GM12878 (cell line): ENCODE measurements around the gene TPSB2. TPM values are rescaled to one million over a fixed set of nuclear protein-coding genes. Genes with fewer than 3 reads are reported as not detected.

Experiments
- ATAC-seq: fragments of 200-7000 bp; cut with Tn5 transposase; 3 replicates; pipeline ENCODE4 v1.9.1; 2020; ENCODE audit warnings: mild to moderate bottlenecking, moderate library complexity
- BruUV-seq: library from RNA; stranded (reverse); fragments of 400-500 nt; replicated peaks from 2 replicates; lab custom pipeline; 2021; lab: Mats Ljungman, UMichigan
- CTCF ChIA-PET: fragments of 300-600 bp; sonication (Branson Sonifier 250); formaldehyde crosslinking; extraction: SDS; loops from one replicate; lab custom pipeline; 2021; ENCODE audit warnings: inconsistent platforms; lab: Yijun Ruan, JAX
- POLR2A ChIA-PET: fragments of 350-600 bp; formaldehyde crosslinking; extraction: SDS; loops from one replicate; lab custom pipeline; 2021; ENCODE audit warnings: inconsistent platforms; lab: Charles Lee
- RAD21 ChIA-PET: fragments of 300-600 bp; sonication (Branson Sonifier 250); formaldehyde crosslinking; loops from one replicate; lab custom pipeline; 2023; ENCODE audit warnings: antibody characterized with exemption; ENCODE audit not compliant: unreplicated experiment; lab: Charles Lee
- SMC1A ChIA-PET: fragments of 300-600 bp; sonication (Branson Sonifier 250); formaldehyde crosslinking; loops from one replicate; lab custom pipeline; 2023; ENCODE audit not compliant: unreplicated experiment, uncharacterized antibody; lab: Charles Lee
- DNase-seq: peaks from one replicate; pipeline ENCODE4 v3.0.0-alpha.2; 2011; ENCODE audit warnings: low read depth, low spot score
- FAIRE-seq: peaks from 3 replicates; lab custom pipeline; 2011; peaks lifted over from hg19 to GRCh38; lab: Jason Lieb, UNC
- H2AFZ ChIP-seq: 2 replicates; pipeline ENCODE4 v1.6.0; 2011; ENCODE audit warnings: low read depth, low read length, control low read depth; ENCODE audit not compliant: control insufficient read depth
- H3K27ac ChIP-seq: 2 replicates; pipeline ENCODE4 v1.5.1; 2011; ENCODE audit warnings: control low read depth; ENCODE audit not compliant: control insufficient read depth, insufficient read depth
- H3K27me3 ChIP-seq, 2 experiments: replicated peaks in 1 of 2; 2 replicates each; pipeline versions ENCODE4 v1.6.0 to v1.6.1; 2011; ENCODE audit warnings: low read length in 1 of 2; ENCODE audit not compliant: control insufficient read depth in 2 of 2, insufficient read depth in 2 of 2
- H3K36me3 ChIP-seq, 2 experiments: 2 replicates each; pipeline ENCODE4 v1.5.1; 2011; ENCODE audit warnings: low read length in 1 of 2; ENCODE audit not compliant: control insufficient read depth in 2 of 2, insufficient read depth in 2 of 2
- H3K4me1 ChIP-seq: 2 replicates; pipeline ENCODE4 v1.6.1; 2011; ENCODE audit warnings: mild to moderate bottlenecking, low read length, moderate library complexity, mixed read lengths; ENCODE audit not compliant: control insufficient read depth, insufficient read depth
- H3K4me2 ChIP-seq: 2 replicates; pipeline ENCODE4 v1.6.0; 2011; ENCODE audit warnings: control low read depth; ENCODE audit not compliant: control insufficient read depth, insufficient read depth
- H3K4me3 ChIP-seq: fragments of 200-600 bp; sonication (generic); 2 replicates; pipeline ENCODE4 v1.5.1; 2016
- H3K79me2 ChIP-seq: 2 replicates; pipeline ENCODE4 v1.6.0; 2011; ENCODE audit warnings: low read length; ENCODE audit not compliant: control insufficient read depth, insufficient read depth
- H3K9ac ChIP-seq: 2 replicates; pipeline ENCODE4 v1.8.0; 2011; ENCODE audit warnings: low read length, control low read depth, mixed read lengths; ENCODE audit not compliant: control insufficient read depth, insufficient read depth
- H3K9me3 ChIP-seq: replicated peaks from 3 replicates; pipeline ENCODE4 v1.5.1; 2011; ENCODE audit warnings: mild to moderate bottlenecking, low read length; ENCODE audit not compliant: control insufficient read depth, insufficient read depth
- H4K20me1 ChIP-seq: 2 replicates; pipeline ENCODE4 v1.6.0; 2011; ENCODE audit not compliant: control insufficient read depth, insufficient read depth
- NFYA ChIP-seq: IDR thresholded peaks from 2 replicates; pipeline ENCODE4 v1.6.1; 2011; ENCODE audit warnings: low read depth, mild to moderate bottlenecking, low read length, improper control_type of control experiment, borderline replicate concordance
- ZBED1 ChIP-seq: IDR thresholded peaks from 2 replicates; pipeline ENCODE4 v1.6.1; 2016; ENCODE audit warnings: borderline replicate concordance
- WGBS: methylation state at CpG from one replicate; pipeline ENCODE4 v1.1.6; 2016; ENCODE audit warnings: low lambda C conversion rate; ENCODE audit not compliant: insufficient replicate concordance, insufficient coverage; ENCODE audit errors: missing lambda C conversion rate; 5-methylcytosine and 5-hydroxymethylcytosine counted together
- in situ Hi-C: fragments of 300-500 bp; cut with MboI; formaldehyde crosslinking; loops from 9 replicates; pipeline ENCODE4 v1.14.3; 2018; ENCODE audit warnings: mixed read lengths
- intact Hi-C: fragments of 100-400 bp; cut with micrococcal nuclease; formaldehyde crosslinking; loops from one replicate; pipeline ENCODE4 v1.14.2; 2022; ENCODE audit not compliant: unreplicated experiment
- polyA plus RNA-seq, 11 experiments: library from polyadenylated mRNA; depleted of rRNA in 4 of 11; unstranded in 6 of 11; stranded (reverse) in 5 of 11; fragments of >200 nt; fragmentation: Nextera tagmentation in 4 of 11; fragmentation: Illumina TruSeq in 1 of 11; extraction: Ambion mirVana in 4 of 11; extraction: Trizol in 1 of 11; gene quantifications; 1 replicate in 1 of 11; 2 replicates in 10 of 11; pipeline versions ENCODE4 v1.2.1 to v1.2.3, GENCODE V29; 2011 to 2016; ENCODE audit warnings: inconsistent platforms in 2 of 11, missing spikeins in 2 of 11, low read depth in 1 of 11
- total RNA-seq, 4 experiments: library from RNA; depleted of rRNA in 3 of 4; stranded (reverse); fragments of >200 nt in 3 of 4; fragmentation: Illumina TruSeq in 1 of 4; extraction: Trizol in 1 of 4; gene quantifications; 2 replicates each; pipeline versions ENCODE4 v1.2.1 to v1.2.3, GENCODE V29; 2013 to 2021
- TF ChIP-seq, protein P1 (sequence below): IDR thresholded peaks from 2 replicates; pipeline ENCODE4 v1.6.1; 2011; ENCODE audit warnings: borderline replicate concordance, low read depth, mild to moderate bottlenecking, moderate library complexity, low read length; ENCODE audit not compliant: insufficient read depth, poor library complexity, severe bottlenecking
- TF ChIP-seq, protein P2 (sequence below): fragments of 450-650 bp; IDR thresholded peaks from 2 replicates; pipeline ENCODE4 v1.6.1; 2016; ENCODE audit warnings: mild to moderate bottlenecking

Gene TPSB2
- total and polyA plus RNA-seq, 10 of the 15 experiments (the other 5 are each of a cell fraction or from before 2014, with no cell fraction given), result not detected

DNA sequence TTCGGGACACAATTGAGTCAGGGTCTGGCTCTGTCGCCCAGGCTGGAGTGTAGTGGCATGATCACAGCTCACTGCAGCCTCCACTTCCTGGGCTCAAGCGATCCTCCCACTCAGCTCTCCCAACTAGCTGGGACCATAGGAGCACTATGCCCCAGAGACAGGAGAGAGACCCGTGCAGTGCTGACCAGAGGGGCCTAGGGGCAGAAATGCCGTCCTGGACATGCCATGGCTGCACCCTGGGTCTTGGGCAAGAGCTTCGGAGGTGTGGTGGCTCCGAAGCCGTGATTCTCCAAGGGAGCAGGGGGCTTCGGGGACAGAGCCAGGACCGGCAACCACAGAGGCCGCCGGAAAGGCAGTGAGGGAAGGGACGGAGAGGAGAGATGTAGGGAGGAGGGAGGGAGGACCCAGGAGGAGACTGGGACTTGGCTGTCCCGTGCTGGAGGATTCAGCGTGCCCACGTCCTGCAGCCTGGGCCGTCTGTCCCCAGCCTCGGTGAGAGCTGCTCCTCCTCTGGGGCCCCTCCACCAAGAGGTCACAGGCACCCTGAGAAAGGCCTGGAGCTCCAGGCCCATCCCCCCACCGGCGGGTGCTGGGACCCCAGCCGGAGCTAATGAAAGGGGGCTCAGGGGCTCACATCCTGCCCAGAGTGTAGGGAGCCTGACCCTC, 47.8 kb upstream of the TPSB2 start:
- Histone ChIP-seq H2AFZ (no peak overlapping the region), H3K4me2 (no peak overlapping the region), H3K4me3 (no peak overlapping the region), H3K79me2 (no peaks in the 10 kb centered on the region), H3K4me1 (no peaks in the 10 kb centered on the region), H3K36me3 (no peaks in the 10 kb centered on the region), H3K9ac (no peak overlapping the region), H4K20me1 (no peaks in the 10 kb centered on the region), H3K27me3 (no peaks in the 10 kb centered on the region; a peak in 1 of 4 replicates), H3K27ac (no peak overlapping the region), H3K9me3 (no peaks in the 10 kb centered on the region)
- DNase-seq (no peak), ATAC-seq (no peak), FAIRE-seq (no peak)
- no TSS peak for BruUV-seq
- RAD21 ChIA-PET, result no interaction called here
- POLR2A ChIA-PET, result no interaction called here
- intact Hi-C loops, result no loop called here
- SMC1A ChIA-PET, result no interaction called here
- TF ChIP-seq, protein P1, sequence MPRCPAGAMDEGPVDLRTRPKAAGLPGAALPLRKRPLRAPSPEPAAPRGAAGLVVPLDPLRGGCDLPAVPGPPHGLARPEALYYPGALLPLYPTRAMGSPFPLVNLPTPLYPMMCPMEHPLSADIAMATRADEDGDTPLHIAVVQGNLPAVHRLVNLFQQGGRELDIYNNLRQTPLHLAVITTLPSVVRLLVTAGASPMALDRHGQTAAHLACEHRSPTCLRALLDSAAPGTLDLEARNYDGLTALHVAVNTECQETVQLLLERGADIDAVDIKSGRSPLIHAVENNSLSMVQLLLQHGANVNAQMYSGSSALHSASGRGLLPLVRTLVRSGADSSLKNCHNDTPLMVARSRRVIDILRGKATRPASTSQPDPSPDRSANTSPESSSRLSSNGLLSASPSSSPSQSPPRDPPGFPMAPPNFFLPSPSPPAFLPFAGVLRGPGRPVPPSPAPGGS, result no peak
- no peak for TF ChIP-seq ZBED1
- TF ChIP-seq, protein P2, sequence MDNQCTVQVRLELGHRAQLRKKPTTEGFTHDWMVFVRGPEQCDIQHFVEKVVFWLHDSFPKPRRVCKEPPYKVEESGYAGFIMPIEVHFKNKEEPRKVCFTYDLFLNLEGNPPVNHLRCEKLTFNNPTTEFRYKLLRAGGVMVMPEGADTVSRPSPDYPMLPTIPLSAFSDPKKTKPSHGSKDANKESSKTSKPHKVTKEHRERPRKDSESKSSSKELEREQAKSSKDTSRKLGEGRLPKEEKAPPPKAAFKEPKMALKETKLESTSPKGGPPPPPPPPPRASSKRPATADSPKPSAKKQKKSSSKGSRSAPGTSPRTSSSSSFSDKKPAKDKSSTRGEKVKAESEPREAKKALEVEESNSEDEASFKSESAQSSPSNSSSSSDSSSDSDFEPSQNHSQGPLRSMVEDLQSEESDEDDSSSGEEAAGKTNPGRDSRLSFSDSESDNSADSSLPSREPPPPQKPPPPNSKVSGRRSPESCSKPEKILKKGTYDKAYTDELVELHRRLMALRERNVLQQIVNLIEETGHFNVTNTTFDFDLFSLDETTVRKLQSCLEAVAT, result no peak
- TF ChIP-seq NFYA, result no peak
- WGBS, result 42% methylated on average over 18 of the region's 21 CpGs
- in situ Hi-C loops, result no loop called here
- CTCF ChIA-PET, result no interaction called here
